Activated T-cell treated with anti-CD3 and anti-CD28 coated beads, Interleukin-2, amount 50 U/mL, for 1 hour (primary cell): ENCODE results near the gene TENT5A.

Experiments used
- DNase-seq: peaks from one replicate; pipeline ENCODE4 v3.0.0-alpha.2; 2020

TENT5A gene

DNA sequence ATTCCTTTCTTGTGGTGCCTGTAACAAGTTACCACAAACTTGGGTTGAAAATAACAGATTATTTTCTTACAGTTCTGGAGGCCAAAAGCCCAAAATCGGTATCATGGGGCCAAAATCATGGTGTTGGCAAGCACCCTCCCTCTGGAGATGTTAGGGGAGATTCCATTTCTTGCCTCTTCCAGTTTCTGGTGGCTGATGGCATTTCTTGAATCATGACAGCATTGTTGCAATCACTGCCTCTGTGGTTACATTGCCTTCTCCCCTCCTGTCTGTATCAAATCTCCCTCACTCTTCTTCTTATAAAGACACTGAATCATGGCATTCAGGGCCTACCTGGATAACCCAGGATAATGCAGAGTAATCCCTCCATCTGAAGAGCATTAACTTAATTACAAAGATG is 17.9 kb upstream of the TENT5A start:
- no peak for DNase-seq

- DNase-seq: no peak
Measured at GRCh38 chr6:81769824-81770223, 17.3 kb upstream of the TENT5A start.

DNA sequence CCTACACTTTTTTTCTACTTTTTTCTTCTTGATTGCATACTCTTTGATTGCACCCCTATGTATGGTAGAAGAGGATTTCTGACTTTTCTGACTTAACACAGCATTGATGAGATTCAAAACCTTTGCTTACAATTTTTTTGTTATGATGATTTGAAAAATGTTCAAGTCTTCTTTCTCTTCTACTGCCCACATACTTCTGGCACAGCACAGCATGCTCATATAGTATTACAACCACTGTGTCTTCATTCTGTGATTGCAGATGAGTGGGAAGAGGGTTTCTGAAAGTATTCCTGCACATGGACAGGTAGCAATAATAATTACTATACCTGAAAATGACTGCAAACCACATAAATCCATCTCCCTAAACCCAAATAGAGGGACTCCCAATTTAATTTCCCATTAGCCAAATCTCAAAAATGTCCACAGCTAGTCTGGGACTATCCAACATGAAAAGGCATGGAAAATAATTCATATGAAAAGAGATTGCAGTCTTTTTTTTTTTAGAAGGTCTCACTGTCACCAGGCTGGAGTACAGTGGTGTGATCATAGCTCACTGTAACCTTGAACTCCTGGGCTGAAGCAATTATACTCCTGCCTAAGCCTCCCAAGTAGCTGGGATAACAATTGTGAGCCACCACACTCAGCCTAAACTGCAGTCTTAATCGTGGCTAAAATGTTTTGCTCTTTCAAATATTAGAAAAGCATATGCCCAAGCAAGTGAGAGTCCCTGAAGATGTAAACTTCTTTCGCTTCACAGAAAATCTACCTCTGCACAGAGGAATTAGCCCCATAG is 15.9 kb upstream of the TENT5A start:
- DNase-seq: no peak

- DNase-seq: no peak
Measured at GRCh38 chr6:81767163-81767891, 14.8 kb upstream of the TENT5A start.

GRCh38 chr6:81766482-81767069 is 14.1 kb upstream of the TENT5A start:
- DNase-seq: no peak

DNA sequence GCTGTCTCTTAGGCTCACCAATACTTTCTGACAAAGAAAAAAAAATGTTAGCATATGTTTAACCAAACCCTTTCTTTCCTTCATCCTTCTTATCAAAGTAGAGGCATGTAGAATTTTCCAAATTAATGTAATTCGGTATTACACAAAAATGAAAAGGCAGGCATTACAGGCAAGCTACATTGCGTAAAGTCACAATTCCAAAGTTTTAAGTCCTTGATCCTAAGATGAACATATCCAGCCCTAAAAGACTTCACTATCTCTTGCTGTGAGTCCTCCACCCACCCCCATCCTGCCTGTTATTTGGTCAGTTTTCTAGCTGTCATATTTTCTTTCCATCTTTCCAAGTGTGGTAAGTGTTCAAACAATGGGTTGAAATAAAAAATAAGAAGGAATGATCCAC is 12.1 kb upstream of the TENT5A start:
- no peak for DNase-seq

DNA sequence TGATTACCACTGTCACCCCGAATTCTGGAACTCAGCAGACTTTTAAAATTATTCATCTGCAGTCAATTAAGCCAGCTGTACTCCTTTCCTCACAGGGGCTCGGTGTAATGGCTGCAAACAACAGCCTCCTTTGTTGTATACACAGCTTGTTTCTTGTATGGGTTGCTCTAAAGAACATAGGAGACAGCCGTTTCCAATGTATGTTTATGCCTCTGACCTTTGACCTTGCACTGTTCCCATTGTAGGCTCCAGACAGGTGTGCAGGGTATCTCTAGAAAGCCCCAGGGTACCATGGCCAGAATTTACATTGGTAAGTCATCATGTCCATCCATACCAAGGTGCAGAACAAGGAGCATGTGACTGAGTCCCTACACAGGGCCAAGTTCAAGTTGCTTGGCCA is 11.5 kb upstream of the TENT5A start:
- no peak for DNase-seq

GRCh38 chr6:81763051-81763450 is 10.6 kb upstream of the TENT5A start:
- no peak for DNase-seq

DNA sequence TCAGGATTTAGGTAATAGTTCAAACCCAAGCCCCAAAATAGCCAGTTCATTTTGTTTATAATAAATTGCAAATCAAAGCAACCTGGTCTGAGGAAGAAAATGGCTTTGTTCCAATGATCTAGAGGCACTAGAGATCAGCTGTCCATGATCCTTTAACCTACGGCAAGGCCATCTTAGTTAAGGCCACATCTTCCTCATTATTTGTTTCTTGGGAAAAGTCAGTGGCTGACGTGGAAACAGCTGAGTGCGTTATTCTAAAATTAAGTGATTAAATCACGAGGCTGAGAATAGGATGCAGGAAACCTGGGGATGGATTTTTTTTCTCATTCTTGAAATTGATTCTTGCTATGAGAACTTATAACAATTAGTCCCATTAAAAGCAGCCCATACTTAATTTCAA is 10.1 kb upstream of the TENT5A start:
- DNase-seq: no peak

DNA sequence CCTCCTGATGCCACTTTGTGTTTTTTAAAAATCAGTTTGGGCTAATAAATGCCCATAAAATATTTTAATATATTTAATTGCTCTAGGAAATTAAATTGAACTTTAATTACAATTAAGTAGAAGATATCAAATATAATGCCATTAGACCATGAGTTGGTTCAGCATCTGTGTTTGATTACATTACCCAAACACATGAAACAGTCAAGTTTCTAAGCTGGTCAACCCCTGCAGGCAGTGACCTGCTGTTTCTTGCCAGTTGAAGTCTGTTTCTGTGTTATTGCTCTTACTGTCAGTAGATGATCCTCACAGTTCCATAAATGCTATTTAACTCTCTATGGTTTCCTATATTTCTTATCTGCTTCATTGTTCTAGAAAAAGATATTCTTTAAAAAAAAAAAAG is 9.7 kb upstream of the TENT5A start:
- DNase-seq: no peak

DNA sequence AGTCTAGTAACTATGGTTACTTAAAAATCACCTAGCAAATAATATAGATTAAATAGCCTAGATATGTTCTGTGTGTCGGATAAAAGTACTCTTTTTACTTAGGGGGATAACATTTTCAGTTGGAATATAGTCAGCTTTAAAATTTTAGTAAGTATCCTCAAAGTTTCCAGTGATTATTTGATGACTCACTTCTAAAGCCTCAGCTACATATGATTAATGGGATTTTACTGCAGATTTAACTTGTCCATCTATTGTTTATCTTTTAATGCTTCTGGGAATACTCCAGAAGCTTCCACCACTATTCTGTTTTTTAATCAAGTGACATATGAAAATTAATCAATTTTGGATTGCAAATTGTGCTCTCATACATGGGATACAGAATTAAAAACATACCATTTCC is 8.7 kb upstream of the TENT5A start:
- DNase-seq: no peak

- DNase-seq: no peak
Measured at GRCh38 chr6:81759782-81760181, 7.3 kb upstream of the TENT5A start.

GRCh38 chr6:81758221-81758620 is 5.7 kb upstream of the TENT5A start:
- no peak for DNase-seq

DNA sequence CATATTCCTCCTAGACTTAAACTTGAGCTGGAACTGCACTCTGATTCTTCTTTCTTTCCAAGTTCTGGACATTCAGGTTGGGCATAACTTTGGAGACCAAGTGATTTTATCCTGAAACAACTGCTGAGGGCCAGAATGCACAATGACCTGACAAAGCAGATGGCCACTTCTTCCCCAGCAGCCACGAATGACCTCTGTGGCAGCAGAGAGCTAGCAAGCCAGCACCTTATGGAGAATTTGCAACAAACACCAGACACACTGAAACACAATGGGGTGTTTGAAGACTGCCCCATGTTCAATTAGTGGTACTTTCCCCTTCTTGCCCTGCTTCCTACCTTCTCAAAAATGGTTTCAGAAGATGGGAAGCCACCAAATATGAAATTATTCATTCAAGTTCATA is 4.2 kb upstream of the TENT5A start:
- no peak for DNase-seq

DNA sequence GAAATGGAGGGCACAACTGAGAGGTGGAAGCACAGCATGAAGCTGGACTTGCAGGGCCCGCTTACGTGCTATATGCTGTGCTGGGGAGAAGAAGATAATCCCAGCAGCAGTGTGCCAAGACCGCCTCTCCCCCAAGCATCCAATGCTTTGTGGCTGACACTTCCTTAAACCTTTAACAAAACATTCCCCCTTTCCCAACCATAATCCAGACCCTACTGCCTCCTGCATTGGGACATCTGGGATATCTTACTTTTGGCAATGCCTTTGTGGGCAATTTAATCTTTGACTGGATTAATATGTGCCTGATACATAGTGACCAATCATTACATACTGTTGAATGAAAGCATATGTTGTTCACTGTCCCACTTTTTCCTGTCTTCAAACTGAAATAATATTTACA is 3.1 kb upstream of the TENT5A start:
- no peak for DNase-seq

DNA sequence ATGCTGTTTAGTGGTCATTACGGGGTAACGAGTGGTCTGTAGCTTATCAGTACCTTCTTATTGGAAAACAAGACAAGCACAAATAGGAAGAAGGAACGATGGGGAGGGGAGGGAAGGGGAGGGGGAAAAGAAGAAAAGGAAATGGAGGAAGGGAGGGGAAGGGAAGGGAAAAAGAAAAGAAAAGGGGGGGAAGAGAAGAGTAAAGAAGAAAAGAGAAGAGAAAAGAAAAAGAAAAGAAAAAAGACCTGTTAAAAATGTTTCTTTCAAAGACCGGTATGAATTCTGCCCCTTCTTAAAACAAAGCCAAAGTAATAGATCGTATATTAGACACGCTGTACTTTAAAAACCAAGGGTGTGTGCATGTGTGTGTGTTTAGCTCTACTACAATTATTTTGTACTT is 2.4 kb upstream of the TENT5A start:
- no peak for DNase-seq

DNA sequence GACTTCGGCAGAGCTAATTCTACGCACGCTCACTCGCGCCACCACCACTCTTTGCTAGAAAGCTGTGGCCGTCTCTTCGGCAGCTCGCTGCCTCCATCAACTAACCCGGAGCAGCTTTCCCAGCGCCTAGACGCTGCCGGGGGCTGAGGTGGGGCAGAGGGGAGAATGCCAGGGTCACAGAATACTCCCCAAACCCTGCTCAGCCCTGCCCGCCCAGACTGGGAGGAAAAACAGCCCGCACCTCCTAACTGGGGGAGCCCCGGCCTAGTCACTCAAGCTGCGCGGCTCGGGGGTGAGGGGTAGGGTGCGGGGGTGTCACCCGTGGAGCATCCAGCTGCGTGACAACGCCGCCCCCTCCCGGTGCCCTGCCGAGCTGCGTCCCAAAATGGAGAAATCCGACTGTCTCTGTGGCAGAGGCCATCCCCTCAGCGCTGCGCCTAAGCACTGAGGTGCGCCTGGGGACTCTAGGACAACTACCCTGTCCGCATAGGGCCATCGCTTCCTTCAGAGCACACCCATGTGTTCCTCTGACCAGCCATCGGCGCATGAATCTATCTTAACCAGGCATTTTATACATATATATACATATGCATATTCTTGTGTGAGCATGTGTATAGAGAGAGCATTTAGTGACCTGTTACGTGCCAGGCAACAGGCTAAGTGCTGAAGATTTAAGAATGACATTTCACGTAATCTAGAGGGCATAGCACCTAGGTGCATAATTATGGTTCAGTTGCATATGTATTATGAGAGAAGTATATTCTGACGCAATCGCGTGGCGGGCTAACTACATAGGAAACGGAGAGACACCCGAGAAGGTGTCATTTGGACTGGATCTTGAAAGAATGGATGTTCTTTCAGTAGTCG is 1.5 kb upstream of the TENT5A start:
- peak; percentile 91 for DNase-seq

DNA sequence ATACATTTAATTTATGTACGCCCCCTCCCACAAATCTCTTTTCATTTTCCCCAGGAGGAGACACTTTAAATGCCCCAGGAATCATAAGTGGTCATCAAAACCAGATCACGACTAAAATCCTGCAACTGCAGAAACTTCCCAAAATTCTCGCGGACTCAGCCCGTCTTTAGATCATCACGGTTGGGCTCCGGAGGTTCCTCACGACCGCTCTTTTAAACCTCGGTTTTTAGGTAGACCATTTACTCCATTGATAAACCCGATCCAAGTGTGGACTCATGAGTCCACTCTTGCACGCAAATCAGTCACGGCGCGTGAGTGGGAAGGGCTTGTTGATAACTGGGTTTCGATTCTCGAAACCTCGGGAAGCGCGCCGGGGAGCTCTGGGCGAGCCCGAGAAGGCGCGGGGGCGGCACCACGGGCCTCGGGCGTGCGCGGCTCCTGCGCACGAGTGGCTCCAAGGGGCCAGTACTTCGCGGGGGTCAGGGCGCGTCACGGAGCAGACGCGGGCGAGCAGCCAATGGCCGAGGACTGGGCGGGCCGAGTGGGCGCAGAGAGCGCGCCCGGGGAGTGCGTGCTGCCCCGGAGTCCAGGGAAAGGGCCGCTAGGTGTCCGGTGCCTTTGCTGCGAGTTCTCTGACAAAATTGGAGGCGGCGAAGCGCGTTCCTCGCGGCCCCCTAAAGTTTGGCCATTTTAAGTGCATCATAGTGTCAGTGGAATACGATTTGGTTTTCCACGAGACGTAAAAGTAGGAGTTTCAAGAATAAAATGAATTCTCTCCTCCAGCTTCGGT is 635 bp upstream of the TENT5A start:
- DNase-seq: peak; percentile 76

GRCh38 chr6:81751388-81752083 is 945 bp downstream of the TENT5A start:
- DNase-seq: peak; percentile 54

DNA sequence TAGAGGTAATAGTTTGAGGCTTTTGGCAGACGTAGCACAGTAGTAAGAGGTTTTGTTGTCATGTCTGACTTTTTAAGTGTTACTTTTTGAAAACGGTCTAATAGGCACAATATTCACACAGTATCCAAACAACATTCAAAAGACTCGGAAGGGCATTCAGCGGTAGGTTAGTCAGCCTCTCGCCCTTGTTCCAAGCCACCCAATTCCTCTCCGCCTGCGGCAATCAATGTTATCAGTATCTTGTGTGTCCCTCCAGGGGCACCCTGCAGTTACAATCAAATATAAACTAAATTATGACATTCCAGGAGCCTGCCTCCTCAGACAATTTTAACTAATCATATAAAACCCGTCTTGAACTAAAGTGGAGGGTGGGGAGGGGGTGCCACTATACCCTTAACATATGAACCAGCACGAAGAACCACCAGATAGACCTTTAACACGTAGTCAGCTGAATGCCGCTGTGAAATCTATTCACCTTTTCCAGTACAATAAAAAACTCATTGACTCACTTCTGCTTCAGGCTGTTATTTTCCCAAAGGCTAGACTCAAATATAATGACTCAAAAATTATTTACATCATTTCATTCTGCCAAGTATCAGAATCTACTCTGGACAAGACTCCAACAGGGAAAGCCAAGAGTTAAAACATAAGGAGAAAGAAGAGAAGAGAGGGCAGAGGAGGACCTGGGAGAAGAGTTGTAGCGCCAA is 1.6 kb downstream of the TENT5A start:
- no peak for DNase-seq

- DNase-seq: no peak
Measured at GRCh38 chr6:81750200-81750599, 2.3 kb downstream of the TENT5A start.
